HepG2 (cell line): ENCODE measurements around the gene MRPL50.

Experiments
- EZH2 ChIP-seq: conservative IDR thresholded peaks from 2 replicates; pipeline ENCODE4 v1.6.1; 2012; ENCODE audit warnings: mild to moderate bottlenecking, low read depth, low read length, moderate library complexity
- KMT2A ChIP-seq: sonication (generic); formaldehyde crosslinking; IDR thresholded peaks from 2 replicates; pipeline ENCODE4 v1.4.0; 2020; ENCODE audit warnings: missing genetic modification reagents
- PHF21A ChIP-seq: sonication (generic); formaldehyde crosslinking; IDR thresholded peaks from 2 replicates; pipeline ENCODE4 v1.5.0; 2020; ENCODE audit warnings: mild to moderate bottlenecking, missing genetic modification reagents
- TOE1 ChIP-seq: sonication (generic); formaldehyde crosslinking; IDR thresholded peaks from 2 replicates; pipeline ENCODE4 v1.4.0; 2020; ENCODE audit warnings: mild to moderate bottlenecking, missing genetic modification reagents

DNA sequence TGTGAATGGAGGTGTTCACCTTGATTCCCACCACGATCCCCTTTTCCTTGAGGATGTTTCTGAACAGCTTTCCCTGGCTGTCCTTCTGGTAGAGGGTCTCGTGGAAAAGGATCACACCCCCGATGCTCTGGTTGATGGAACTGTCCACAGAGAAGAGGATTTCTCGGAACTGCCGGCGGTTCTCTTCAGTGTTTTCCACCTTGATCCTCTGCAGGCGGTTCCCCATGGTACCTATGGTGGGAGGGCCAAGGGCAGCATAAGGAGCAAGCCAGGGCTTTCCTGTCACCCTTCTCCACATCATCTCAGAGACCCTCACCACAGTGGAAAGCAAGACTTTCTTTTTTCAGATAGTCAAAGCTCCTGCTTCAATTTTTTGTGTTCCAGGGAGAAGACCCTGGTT, 31.3 kb upstream of the MRPL50 start:
- TF ChIP-seq PHF21A (CRISPR knock-in tag) (no peak), TOE1 (CRISPR knock-in tag) (no peak), KMT2A (CRISPR knock-in tag) (no peak), EZH2 (no peak)
